H54 (cell line): ENCODE measurements around the gene CORIN.
"Not testable (repeated sequence)": the region's sequence is repeated elsewhere in the genome, so short reads cannot be mapped to it uniquely, and the experiment has no call there.

Experiments
- DNase-seq: peaks from one replicate; pipeline ENCODE4 v3.0.0; 2011; ENCODE audit warnings: low spot score, mixed read lengths; ENCODE audit not compliant: insufficient read length
- FAIRE-seq: peaks from 3 replicates; lab custom pipeline; 2011; peaks lifted over from hg19 to GRCh38; lab: Jason Lieb, UNC
- POLR2A ChIP-seq: IDR thresholded peaks from 2 replicates; pipeline ENCODE4 v1.6.1; 2011; ENCODE audit warnings: low read depth, mild to moderate bottlenecking, low read length

Gene CORIN

GRCh38 chr4:47771020-47771419 lies 66.8 kb downstream of the CORIN start:
- no peak for TF ChIP-seq POLR2A
- DNase-seq (no peak), FAIRE-seq (no peak)

- not testable (repeated sequence) for DNase-seq, FAIRE-seq
Observed at GRCh38 chr4:47767956-47768355, 69.9 kb downstream of the CORIN start.

GRCh38 chr4:47763279-47763678 lies 74.6 kb downstream of the CORIN start:
- FAIRE-seq (no peak), DNase-seq (no peak)
- TF ChIP-seq POLR2A, result no peak

- TF ChIP-seq POLR2A, result no peak
- no peak for FAIRE-seq
- DNase-seq, result no peak
Observed at GRCh38 chr4:47762376-47763266, 75.2 kb downstream of the CORIN start.

- FAIRE-seq, result not testable (repeated sequence)
Observed at GRCh38 chr4:47753316-47753715, 84.6 kb downstream of the CORIN start.

GRCh38 chr4:47752214-47752613 lies 85.7 kb downstream of the CORIN start:
- FAIRE-seq, result no peak
- TF ChIP-seq POLR2A, result no peak
- no peak for DNase-seq

More at GRCh38 chr4:47753316-47753715, 84.6 kb downstream of the CORIN start:
- not testable (repeated sequence) for DNase-seq

- TF ChIP-seq POLR2A, result no peak
- no peak for DNase-seq
- no peak for FAIRE-seq
Observed at GRCh38 chr4:47750788-47751187, 87.1 kb downstream of the CORIN start.

GRCh38 chr4:47749858-47750257 lies 88.0 kb downstream of the CORIN start:
- FAIRE-seq, result no peak
- DNase-seq, result no peak
- TF ChIP-seq POLR2A, result no peak

- FAIRE-seq (no peak), DNase-seq (no peak)
- TF ChIP-seq POLR2A, result no peak
Observed at GRCh38 chr4:47749060-47749459, 88.8 kb downstream of the CORIN start.

GRCh38 chr4:47747846-47748494 lies 89.9 kb downstream of the CORIN start:
- DNase-seq (no peak), FAIRE-seq (no peak)
- TF ChIP-seq POLR2A, result no peak

GRCh38 chr4:47747211-47747610 lies 90.7 kb downstream of the CORIN start:
- no peak for DNase-seq
- no peak for TF ChIP-seq POLR2A
- FAIRE-seq, result no peak

GRCh38 chr4:47746122-47746521 lies 91.7 kb downstream of the CORIN start:
- no peak for FAIRE-seq
- no peak for TF ChIP-seq POLR2A
- no peak for DNase-seq

GRCh38 chr4:47744843-47745382 lies 93.0 kb downstream of the CORIN start:
- FAIRE-seq (no peak), DNase-seq (no peak)
- no peak for TF ChIP-seq POLR2A

GRCh38 chr4:47744253-47744652 lies 93.6 kb downstream of the CORIN start:
- no peak for DNase-seq
- FAIRE-seq, result no peak
- TF ChIP-seq POLR2A, result no peak
